Measurements from ENCODE around the gene N4BP2.

N4BP2 gene

GRCh38 chr4:40059362-40059761 is 2.7 kb downstream of the N4BP2 start:
- Histone ChIP-seq H3K36me3 (ENCODE audit: insufficient read depth, low read length) (peaks cover 11% of the 10 kb centered on the region; the same call in 1 of the 2 replicates), H4K20me1 (ENCODE audit: insufficient read depth, low read length) (no peaks in the 10 kb centered on the region), H3F3A (ENCODE audit: insufficient read depth, low read length) (no peaks in the 10 kb centered on the region), H3K79me2 (ENCODE audit: insufficient read depth, low read length) (peaks cover 13% of the 10 kb centered on the region), H3K27ac (ENCODE audit: low read depth, low read length, poor library complexity, severe bottlenecking) (peak overlapping the region; percentile 89), H3K9ac (ENCODE audit: low read length) (peak overlapping the region; percentile 89; the same call in 1 of the 2 replicates), H3K4me1 (ENCODE audit: insufficient read depth, low read length, severe bottlenecking) (peaks cover 37% of the 10 kb centered on the region), H3K27me3 (ENCODE audit: insufficient read depth, low read length) (no peaks in the 10 kb centered on the region), H3K4me3 (ENCODE audit: low read depth, low read length, poor library complexity, severe bottlenecking) (peak overlapping the region; percentile 82), H3K4me2 (ENCODE audit: low read length) (peak overlapping the region; percentile 95), H3K9me2 (ENCODE audit: low read depth, low read length) (no peaks in the 10 kb centered on the region), H2AFZ (ENCODE audit: low read length) (no peak overlapping the region), H3K9me3 (ENCODE audit: low read length) (no peaks in the 10 kb centered on the region)
- TF ChIP-seq EZH2 (IDR thresholded peaks at IDR 0.05; ENCODE audit: borderline replicate concordance, low read length) (no peak), CTCF (IDR thresholded peaks at IDR 0.05; ENCODE audit: low read length) (no peak)

GRCh38 chr4:40065010-40065409 is 8.4 kb downstream of the N4BP2 start:
- Histone ChIP-seq H3K9ac (ENCODE audit: low read length) (no peak overlapping the region), H3K4me2 (ENCODE audit: low read length) (no peak overlapping the region), H3K9me3 (ENCODE audit: low read length) (no peaks in the 10 kb centered on the region), H2AFZ (ENCODE audit: low read length) (no peak overlapping the region), H3K79me2 (ENCODE audit: insufficient read depth, low read length) (peaks cover 3% of the 10 kb centered on the region), H3K27ac (ENCODE audit: low read depth, low read length, poor library complexity, severe bottlenecking) (no peak overlapping the region), H4K20me1 (ENCODE audit: insufficient read depth, low read length) (no peaks in the 10 kb centered on the region), H3K9me2 (ENCODE audit: low read depth, low read length) (no peaks in the 10 kb centered on the region), H3F3A (ENCODE audit: insufficient read depth, low read length) (no peaks in the 10 kb centered on the region), H3K4me1 (ENCODE audit: insufficient read depth, low read length, severe bottlenecking) (no peaks in the 10 kb centered on the region), H3K4me3 (ENCODE audit: low read depth, low read length, poor library complexity, severe bottlenecking) (no peak overlapping the region), H3K27me3 (ENCODE audit: insufficient read depth, low read length) (no peaks in the 10 kb centered on the region), H3K36me3 (ENCODE audit: insufficient read depth, low read length) (peaks cover 23% of the 10 kb centered on the region)
- TF ChIP-seq CTCF (IDR thresholded peaks at IDR 0.05; ENCODE audit: low read length) (no peak), EZH2 (IDR thresholded peaks at IDR 0.05; ENCODE audit: borderline replicate concordance, low read length) (no peak)

- H3K9ac ChIP-seq (ENCODE audit: low read length), result no peak overlapping the region
- H3K9me2 ChIP-seq (ENCODE audit: low read depth, low read length), result no peaks in the 10 kb centered on the region
- peaks cover 23% of the 10 kb centered on the region for H3K36me3 ChIP-seq (ENCODE audit: insufficient read depth, low read length)
- peaks cover 10% of the 10 kb centered on the region for H3K4me1 ChIP-seq (ENCODE audit: insufficient read depth, low read length, severe bottlenecking)
- TF ChIP-seq EZH2 (IDR thresholded peaks at IDR 0.05; ENCODE audit: borderline replicate concordance, low read length) (no peak), CTCF (IDR thresholded peaks at IDR 0.05; ENCODE audit: low read length) (no peak)
- no peak overlapping the region for H3K27ac ChIP-seq (ENCODE audit: low read depth, low read length, poor library complexity, severe bottlenecking)
- H3K79me2 ChIP-seq (ENCODE audit: insufficient read depth, low read length), result peaks cover 7% of the 10 kb centered on the region
- H2AFZ ChIP-seq (ENCODE audit: low read length), result no peak overlapping the region
- no peaks in the 10 kb centered on the region for H3K27me3 ChIP-seq (ENCODE audit: insufficient read depth, low read length)
- H3K4me3 ChIP-seq (ENCODE audit: low read depth, low read length, poor library complexity, severe bottlenecking), result no peak overlapping the region
- no peaks in the 10 kb centered on the region for H3F3A ChIP-seq (ENCODE audit: insufficient read depth, low read length)
- H4K20me1 ChIP-seq (ENCODE audit: insufficient read depth, low read length), result no peaks in the 10 kb centered on the region
- H3K4me2 ChIP-seq (ENCODE audit: low read length), result no peak overlapping the region
- no peaks in the 10 kb centered on the region for H3K9me3 ChIP-seq (ENCODE audit: low read length)
These were observed 10.0 kb downstream of the N4BP2 start for GRCh38 chr4:40066651-40067050.

Data from OCI-LY1 (cell line).